ENCODE data around the gene NUP62.
A peak's percentile ranks its signal among the peaks of the same experiment; 100 is the strongest.

NUP62 gene

GRCh38 chr19:49896863-49897621, 32.3 kb downstream of the NUP62 start, which contains the start of gene IL4I1:
Gene IL4I1 (minus strand): TSS chr19:49896887. CDS start chr19:49896160, 727 bp downstream.
- peak; percentile 49 for DNase-seq (ENCODE audit: low read depth)

- no peak for DNase-seq (ENCODE audit: low read depth)
Observed at GRCh38 chr19:49895566-49896297, 33.6 kb downstream of the NUP62 start.

DNA sequence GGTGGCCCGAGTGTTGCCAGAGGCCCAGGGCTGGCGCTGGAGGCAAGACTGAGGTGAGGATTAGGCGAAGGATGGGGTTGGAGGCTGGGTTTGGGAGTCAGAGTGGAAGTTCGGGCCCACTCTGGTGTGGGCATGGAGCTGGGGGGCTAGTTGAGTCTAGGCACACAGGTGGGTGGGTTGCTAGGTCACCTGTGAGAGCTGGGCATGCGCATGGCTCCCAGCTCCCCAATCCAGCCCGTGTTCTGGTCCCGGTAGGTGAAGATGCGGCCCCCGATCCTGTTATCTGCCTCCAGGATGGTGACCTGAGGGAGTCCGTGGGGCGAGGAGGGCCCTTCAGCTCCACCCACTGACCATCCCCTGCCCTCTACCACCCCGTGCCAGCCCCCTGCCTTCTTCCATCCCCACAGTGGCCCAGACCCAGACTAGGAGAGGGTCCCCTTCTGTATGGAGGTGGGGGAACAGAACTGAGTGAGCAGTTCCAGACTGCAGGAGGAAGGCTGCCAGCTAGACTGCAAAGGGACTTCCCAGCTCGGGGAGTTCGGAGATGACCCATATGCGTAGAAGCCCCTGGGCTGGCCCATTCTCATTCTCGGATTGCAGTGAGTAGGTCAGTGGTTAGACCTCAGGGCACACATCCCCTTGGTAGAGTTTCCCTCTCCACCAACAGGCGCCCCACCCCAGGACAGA, 34.3 kb downstream of the NUP62 start:
- DNase-seq (ENCODE audit: low read depth), result no peak

GRCh38 chr19:49894011-49894664, 35.2 kb downstream of the NUP62 start:
- DNase-seq (ENCODE audit: low read depth), result no peak

DNA sequence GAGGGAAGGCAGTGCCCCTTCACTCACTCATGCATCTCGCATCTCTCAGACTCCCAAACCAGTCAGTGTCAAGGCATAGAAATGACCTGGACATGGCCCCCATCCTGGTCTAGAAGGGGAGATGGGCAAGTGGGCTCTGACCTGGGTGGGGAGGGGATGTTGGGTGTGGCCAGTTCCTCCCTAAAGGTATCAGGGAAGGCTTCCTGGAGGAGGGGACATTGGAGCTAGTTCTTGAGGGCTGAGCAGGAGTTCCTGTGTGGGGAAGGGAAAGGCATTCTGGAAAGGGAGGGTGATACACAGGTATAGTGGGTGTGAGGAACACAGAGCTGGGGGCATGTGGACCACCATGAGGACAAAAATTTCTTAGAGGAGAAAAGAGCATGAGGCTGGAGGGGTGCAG, 36.6 kb downstream of the NUP62 start:
- DNase-seq (ENCODE audit: low read depth), result no peak

DNA sequence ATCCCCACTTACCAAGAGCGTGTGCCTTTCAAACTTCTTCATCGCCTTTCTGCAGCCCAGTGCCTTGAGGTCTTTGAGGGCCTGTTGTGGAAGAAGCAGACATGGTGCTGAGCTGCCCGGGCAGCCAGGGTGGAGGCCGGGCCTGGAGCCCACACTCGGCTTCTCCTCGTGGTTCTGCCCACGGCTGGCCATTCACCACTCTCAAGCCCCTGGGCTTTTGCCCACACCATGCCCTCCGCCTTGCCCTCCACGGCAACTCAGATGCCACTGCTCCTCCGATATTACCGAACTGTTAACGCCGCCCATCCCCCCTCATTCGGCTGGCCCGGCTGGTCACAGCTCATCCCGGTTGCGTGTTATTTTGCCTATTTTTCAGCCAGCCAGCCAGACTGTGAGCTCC, 37.9 kb downstream of the NUP62 start:
- DNase-seq (ENCODE audit: low read depth), result no peak

- peak; percentile 67 for DNase-seq (ENCODE audit: low read depth)
Observed at GRCh38 chr19:49890349-49891311, 38.7 kb downstream of the NUP62 start.

DNA sequence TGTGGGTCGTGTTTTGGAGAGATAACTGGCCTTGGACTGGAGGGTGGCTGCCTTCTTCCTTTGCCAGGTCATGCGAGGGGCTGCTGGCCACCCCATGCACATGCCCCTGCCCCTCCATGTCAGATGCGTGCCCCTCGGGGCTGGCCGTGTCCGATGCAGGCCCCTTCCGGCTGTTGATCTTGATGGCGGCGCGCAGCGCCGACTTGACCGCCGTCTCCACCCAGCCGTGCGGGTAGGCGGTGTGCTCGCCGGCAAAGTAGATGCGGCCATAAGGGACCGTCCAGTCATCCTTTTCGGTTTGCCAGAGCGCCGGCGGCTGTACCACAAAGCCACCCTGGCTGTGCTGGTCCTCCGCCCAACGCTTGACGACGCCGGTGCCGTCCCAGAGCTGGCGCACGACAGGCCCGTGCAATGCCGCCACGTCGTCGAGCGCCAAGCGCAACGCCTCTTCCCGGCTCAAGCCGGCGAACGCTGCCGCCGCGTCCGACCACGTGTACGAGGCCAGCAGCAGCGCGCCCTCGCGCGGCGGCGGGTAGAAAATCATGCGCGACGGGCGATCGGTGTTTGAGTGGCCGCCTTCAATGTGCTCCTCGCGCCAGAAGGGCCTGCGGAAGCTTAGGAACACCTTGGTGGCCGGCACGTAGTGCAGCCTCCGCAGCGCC, 39.5 kb downstream of the NUP62 start:
- peak; percentile 66 for DNase-seq (ENCODE audit: low read depth)

DNA sequence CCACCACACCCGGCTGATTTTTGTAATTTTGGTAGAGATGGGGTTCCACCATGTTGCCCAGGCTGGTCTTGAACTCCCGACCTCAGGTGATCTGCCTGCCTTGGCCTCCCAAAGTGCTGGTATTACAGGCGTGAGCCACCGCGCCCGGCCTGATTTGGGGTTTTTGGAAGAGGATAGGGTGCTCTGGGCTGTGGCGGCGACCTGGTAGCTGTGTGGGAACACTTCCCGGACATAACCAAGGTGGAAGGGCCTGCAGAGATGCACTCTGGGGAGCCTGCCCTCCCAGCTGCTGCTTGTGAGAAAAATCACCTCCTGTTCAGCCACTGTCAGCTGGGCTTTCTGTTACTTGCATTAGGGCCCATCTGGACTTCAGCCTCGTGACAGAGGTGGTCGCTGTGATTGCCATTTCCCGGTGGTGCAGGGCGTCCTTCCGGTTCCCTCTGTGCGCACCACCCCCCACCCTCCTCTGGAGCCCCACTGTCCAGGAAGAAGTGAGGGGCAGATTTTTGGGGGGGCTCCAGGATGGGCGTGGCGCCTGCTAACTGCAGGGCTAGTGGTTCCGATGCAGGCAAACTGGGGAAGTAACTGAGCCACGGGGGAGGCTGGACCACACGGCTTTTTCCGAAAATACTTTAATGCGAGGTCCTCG, 40.1 kb downstream of the NUP62 start:
- DNase-seq (ENCODE audit: low read depth), result no peak

DNA sequence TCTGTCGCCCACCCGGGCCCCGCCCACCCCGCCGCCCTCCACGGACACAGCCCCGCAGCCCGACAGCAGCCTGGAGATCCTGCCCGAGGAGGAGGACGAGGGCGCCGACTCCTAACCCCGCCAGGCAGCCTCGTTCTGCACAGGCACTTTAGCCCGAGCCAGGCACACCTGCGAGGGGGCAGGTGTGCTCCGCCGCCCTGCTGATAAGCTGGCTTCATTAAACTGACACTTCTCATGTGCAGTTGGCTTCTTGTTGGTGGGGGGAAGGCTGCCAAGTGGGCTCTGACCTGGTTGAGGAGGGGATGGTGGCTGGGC, 40.8 kb downstream of the NUP62 start:
- no peak for DNase-seq (ENCODE audit: low read depth)

- DNase-seq (ENCODE audit: low read depth), result no peak
Observed at GRCh38 chr19:49887665-49888509, 41.4 kb downstream of the NUP62 start.

GRCh38 chr19:49887037-49887664, 42.2 kb downstream of the NUP62 start:
- no peak for DNase-seq (ENCODE audit: low read depth)

DNA sequence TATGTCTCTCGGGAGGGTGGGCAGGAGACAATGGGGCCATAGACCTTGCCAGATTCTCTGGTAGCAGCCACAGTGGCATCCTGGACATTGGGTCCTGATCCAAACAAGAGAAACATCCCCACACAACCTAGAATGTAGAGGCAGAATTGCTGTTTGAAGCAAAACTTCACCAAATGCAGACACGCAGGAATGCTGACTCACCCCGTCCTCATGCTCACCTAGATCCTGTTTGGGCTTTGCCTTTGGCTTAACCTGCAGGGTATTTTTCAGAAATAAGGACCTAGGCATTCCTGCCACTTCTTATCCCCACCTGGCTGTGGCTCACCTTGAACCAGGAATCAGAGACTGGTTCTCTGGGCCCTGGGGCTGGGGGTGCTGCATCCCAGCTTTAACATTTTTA, 44.5 kb downstream of the NUP62 start:
- no peak for DNase-seq (ENCODE audit: low read depth)

GRCh38 chr19:49884109-49884508, 45.2 kb downstream of the NUP62 start:
- DNase-seq (ENCODE audit: low read depth), result no peak

DNA sequence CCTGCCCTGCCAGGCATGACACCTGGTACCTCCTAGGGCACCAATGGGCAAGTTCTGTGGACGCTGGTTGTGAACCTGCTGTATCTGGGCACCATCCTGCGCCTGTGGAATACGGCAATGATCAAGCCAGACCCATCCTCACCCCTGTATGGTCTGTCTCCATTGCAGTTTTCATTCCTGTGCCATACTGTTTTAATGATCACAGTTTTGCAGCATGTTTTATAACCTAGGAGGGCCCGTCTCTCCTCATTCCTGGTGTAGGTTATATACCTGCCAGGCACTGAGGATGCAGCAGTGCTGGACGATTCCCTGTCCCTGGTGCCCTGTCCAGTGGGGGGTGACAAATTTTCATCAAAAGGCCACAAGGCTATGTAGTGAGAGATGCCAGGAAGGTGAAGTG, 46.2 kb downstream of the NUP62 start:
- DNase-seq (ENCODE audit: low read depth), result no peak

- DNase-seq (ENCODE audit: low read depth), result no peak
Observed at GRCh38 chr19:49882643-49883042, 46.7 kb downstream of the NUP62 start.

GRCh38 chr19:49881672-49882394, 47.5 kb downstream of the NUP62 start:
- no peak for DNase-seq (ENCODE audit: low read depth)

- DNase-seq (ENCODE audit: low read depth), result no peak
Observed at GRCh38 chr19:49881186-49881585, 48.1 kb downstream of the NUP62 start.
